Uterus (tissue), 2 donors: ENCODE measurements around the gene B9D2.

ENCODE experiments used
- CTCF ChIP-seq, 4 experiments: fragments of 200-600 bp in 2 of 4; fragments of 450-650 bp in 2 of 4; sonication (generic) in 2 of 4; IDR thresholded peaks; one replicate each; pipeline ENCODE4 v1.5.1; 2016 to 2019; ENCODE audit warnings: antibody characterized with exemption in 4 of 4, mild to moderate bottlenecking in 2 of 4, moderate library complexity in 1 of 4
- POLR2A ChIP-seq, 2 donors: fragments of 450-650 bp; IDR thresholded peaks; one replicate each; pipeline ENCODE4 v1.6.1; 2016; ENCODE audit warnings: antibody characterized with exemption in 2 of 2, mild to moderate bottlenecking in 1 of 2, moderate library complexity in 1 of 2

- TF ChIP-seq CTCF (IDR thresholded peaks at IDR 0.05) (no peak), POLR2A (IDR thresholded peaks at IDR 0.05) (no peak)
Measured at GRCh38 chr19:41350735-41351338, 13.1 kb downstream of the B9D2 start.
